C4-2B (cell line): ENCODE data around the gene GP5.

Source experiments
- ZFX ChIP-seq: fragments of 450-650 bp; IDR thresholded peaks from 2 replicates; pipeline ENCODE4 v1.6.1; 2017
- TF ChIP-seq, protein P1 (sequence below): fragments of 450-650 bp; conservative IDR thresholded peaks from 2 replicates; pipeline ENCODE4 v1.5.1; 2017; ENCODE audit warnings: mild to moderate bottlenecking

DNA sequence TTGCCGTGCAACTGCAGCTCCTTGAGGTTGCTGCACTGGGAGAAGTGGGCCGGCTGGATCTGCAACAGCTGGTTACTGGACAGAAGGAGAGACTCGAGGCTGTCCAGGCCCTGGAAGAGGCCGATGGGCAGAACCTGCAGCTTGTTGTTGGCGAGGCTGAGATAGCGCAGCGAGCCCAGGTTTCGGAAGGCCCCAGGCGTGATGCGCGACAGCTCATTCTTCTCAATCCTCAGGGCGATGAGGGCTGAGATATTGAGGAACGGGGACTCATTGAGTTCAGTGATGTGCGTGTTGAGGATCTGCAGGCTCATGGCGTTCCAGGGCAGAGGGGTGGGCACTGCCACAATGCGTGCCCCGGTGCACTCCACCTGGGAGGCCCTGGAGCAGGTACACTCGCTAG, 38.5 kb downstream of the GP5 start:
- TF ChIP-seq, protein P1, sequence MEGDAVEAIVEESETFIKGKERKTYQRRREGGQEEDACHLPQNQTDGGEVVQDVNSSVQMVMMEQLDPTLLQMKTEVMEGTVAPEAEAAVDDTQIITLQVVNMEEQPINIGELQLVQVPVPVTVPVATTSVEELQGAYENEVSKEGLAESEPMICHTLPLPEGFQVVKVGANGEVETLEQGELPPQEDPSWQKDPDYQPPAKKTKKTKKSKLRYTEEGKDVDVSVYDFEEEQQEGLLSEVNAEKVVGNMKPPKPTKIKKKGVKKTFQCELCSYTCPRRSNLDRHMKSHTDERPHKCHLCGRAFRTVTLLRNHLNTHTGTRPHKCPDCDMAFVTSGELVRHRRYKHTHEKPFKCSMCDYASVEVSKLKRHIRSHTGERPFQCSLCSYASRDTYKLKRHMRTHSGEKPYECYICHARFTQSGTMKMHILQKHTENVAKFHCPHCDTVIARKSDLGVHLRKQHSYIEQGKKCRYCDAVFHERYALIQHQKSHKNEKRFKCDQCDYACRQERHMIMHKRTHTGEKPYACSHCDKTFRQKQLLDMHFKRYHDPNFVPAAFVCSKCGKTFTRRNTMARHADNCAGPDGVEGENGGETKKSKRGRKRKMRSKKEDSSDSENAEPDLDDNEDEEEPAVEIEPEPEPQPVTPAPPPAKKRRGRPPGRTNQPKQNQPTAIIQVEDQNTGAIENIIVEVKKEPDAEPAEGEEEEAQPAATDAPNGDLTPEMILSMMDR = no peak
- no peak for TF ChIP-seq ZFX
